Glutamatergic neuron (in vitro differentiated cells): ENCODE results near the gene FAF1. TPM values are rescaled to one million over a fixed set of nuclear protein-coding genes. Genes with fewer than 3 reads are reported as not detected.
"Not testable (repeated sequence)": the region's sequence is repeated elsewhere in the genome, so short reads cannot be mapped to it uniquely, and the experiment has no call there.

Source experiments
- DNase-seq: peaks from one replicate; pipeline ENCODE4 v3.0.0; 2022
- H3K27ac Mint-ChIP-seq: one replicate; pipeline ENCODE4 v1.8.0; 2020; ENCODE audit warnings: mild to moderate bottlenecking, mixed read lengths, inconsistent platforms; ENCODE audit not compliant: unreplicated experiment
- H3K27me3 Mint-ChIP-seq: one replicate; pipeline ENCODE4 v1.8.0; 2020; ENCODE audit warnings: mild to moderate bottlenecking, moderate library complexity, mixed read lengths, inconsistent platforms; ENCODE audit not compliant: unreplicated experiment
- H3K36me3 Mint-ChIP-seq: one replicate; pipeline ENCODE4 v1.8.0; 2020; ENCODE audit warnings: mild to moderate bottlenecking, mixed read lengths, inconsistent platforms; ENCODE audit not compliant: unreplicated experiment
- H3K4me1 Mint-ChIP-seq: one replicate; pipeline ENCODE4 v1.8.0; 2020; ENCODE audit warnings: mild to moderate bottlenecking, low read depth, mixed read lengths, inconsistent platforms; ENCODE audit not compliant: unreplicated experiment
- H3K4me3 Mint-ChIP-seq: one replicate; pipeline ENCODE4 v1.8.0; 2020; ENCODE audit warnings: mild to moderate bottlenecking, mixed read lengths, inconsistent platforms; ENCODE audit not compliant: unreplicated experiment
- H3K9me3 Mint-ChIP-seq: one replicate; pipeline ENCODE4 v1.8.0; 2020; ENCODE audit warnings: mild to moderate bottlenecking, moderate library complexity, mixed read lengths, inconsistent platforms; ENCODE audit not compliant: unreplicated experiment
- long read RNA-seq: library from polyadenylated mRNA; unstranded; transcript quantifications from one replicate; pipeline ENCODE4 v2.0.0, GENCODE V29; 2020; ENCODE audit not compliant: unreplicated experiment
- total RNA-seq: library from RNA; stranded (reverse); fragmentation: NEBNext Ultra II Directional; extraction: Animal tissue kit (Norgen Biotek cat#: 25700); gene quantifications from one replicate; pipeline ENCODE4 v1.2.1, GENCODE V29; 2021; ENCODE audit not compliant: unreplicated experiment
- TF ChIP-seq, protein P1 (sequence below): fragments of 200-600 bp; sonication (generic); IDR thresholded peaks from one replicate; pipeline ENCODE4 v1.5.0; 2021; ENCODE audit not compliant: partially characterized antibody, unreplicated experiment

Gene FAF1
- total RNA-seq: 57.3 TPM
- long read RNA-seq, full-length matches to known transcripts: 13 of 19 reads
- long read RNA-seq, partial matches to known transcripts: 3 of 19 reads
- long read RNA-seq, other reads (novel, unspliced or antisense): 3 of 19 reads

DNA sequence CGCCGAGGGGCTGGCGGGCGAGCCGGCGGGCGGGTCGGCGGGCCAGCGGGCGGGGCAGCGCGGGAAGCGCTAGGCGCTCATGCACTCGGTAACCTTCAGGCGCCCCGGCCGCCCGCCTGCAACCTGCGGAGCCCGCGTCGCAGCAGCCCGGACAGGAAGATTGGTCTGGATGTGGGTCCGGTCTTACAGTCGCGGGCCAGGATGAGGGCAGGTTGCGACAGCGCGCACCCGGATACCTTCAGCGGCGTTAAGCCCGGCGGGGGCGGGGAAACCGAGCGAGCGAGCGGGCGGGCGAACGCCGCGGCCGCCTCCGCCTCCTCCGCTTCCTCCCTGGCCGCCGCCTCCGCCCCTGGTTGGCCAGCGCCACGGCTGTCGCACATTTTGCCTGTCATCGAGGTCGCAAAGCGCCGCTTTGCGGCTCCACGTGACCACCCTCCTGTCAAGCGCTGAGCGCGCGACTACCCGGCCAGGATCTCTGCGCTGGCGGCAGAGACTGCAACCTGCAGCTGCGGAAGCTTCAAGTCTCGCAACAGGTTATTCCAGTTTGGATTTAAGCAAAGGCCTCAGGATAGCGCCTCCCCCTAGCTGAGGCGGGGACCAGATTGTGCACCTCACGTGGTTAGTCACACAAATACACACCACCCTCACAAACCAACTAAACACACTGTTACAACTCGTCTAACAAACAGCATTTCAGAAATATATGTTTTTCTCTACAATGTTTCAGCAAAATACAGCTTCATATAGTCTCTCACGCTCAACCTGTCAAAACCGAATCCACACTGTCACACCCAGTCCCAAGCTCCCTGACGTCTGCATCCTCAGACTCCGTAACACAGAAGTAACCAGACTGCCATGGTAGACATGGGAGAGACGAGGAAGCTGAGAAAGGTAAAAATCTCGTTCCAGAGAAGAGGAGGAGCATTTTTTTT, at the start of gene FAF1:
TSS of gene FAF1 (minus strand) at position 355 of the 932 bp plus-strand sequence. CDS start 456 bp downstream, outside the sequence.
- peak; percentile 98 for DNase-seq
- no peaks in the 10 kb centered on the region for H3K36me3 Mint-ChIP-seq
- TF ChIP-seq, protein P1, sequence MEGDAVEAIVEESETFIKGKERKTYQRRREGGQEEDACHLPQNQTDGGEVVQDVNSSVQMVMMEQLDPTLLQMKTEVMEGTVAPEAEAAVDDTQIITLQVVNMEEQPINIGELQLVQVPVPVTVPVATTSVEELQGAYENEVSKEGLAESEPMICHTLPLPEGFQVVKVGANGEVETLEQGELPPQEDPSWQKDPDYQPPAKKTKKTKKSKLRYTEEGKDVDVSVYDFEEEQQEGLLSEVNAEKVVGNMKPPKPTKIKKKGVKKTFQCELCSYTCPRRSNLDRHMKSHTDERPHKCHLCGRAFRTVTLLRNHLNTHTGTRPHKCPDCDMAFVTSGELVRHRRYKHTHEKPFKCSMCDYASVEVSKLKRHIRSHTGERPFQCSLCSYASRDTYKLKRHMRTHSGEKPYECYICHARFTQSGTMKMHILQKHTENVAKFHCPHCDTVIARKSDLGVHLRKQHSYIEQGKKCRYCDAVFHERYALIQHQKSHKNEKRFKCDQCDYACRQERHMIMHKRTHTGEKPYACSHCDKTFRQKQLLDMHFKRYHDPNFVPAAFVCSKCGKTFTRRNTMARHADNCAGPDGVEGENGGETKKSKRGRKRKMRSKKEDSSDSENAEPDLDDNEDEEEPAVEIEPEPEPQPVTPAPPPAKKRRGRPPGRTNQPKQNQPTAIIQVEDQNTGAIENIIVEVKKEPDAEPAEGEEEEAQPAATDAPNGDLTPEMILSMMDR: peak; percentile 35
- H3K27ac Mint-ChIP-seq: peak within 1 kb of the TSS; percentile 89
- H3K27me3 Mint-ChIP-seq: peaks cover 8% of the 10 kb centered on the region
- peak within 1 kb of the TSS; percentile 95 for H3K4me3 Mint-ChIP-seq
- peaks cover 10% of the 10 kb centered on the region for H3K4me1 Mint-ChIP-seq
- peaks cover 7% of the 10 kb centered on the region for H3K9me3 Mint-ChIP-seq

DNA sequence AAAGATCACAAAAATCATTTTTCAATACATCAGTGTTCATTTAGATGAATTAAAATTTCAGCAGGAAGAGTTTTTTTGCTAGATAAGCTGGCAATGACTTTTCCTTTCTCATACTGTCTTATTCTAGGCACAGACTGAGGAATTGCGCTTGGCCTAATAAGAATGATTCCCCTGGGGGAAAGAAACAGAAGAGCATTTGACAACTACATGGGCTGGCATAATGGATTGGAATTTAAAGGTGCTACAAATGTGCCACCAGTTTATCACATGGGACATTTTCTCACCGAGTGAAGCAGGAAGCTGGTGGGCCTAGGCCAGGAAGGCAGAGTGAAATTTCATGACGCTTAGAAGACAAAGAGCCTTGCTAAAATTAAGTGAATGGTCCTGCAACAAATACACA, 49.3 kb upstream of the FAF1 start:
- TF ChIP-seq, protein P1: no peak
- Mint-ChIP-seq H3K27ac (no peak overlapping the region), H3K4me3 (no peak overlapping the region), H3K4me1 (peaks cover 7% of the 10 kb centered on the region), H3K36me3 (peaks cover 5% of the 10 kb centered on the region), H3K9me3 (peaks cover 2% of the 10 kb centered on the region), H3K27me3 (peaks cover 3% of the 10 kb centered on the region)
- no peak for DNase-seq

DNA sequence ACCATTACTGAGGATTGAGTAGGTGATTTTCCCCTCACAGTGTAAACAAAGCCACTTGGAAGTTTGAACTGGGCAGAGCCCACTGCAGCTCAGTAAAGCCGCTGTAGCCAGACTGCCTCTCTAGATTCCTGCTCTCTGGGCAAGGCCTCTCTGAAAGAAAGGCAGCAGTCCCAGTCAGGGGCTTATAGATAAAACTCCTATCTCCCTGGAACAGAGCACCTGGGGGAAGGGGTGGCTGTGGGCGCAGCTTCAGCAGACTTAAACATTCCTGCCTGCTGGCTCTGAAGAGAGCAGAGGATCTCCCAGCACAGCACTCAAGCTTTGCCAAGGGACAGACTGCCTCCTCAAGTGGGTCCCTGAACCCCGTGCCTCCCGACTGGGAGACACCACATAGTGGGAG, 45.5 kb upstream of the FAF1 start:
- H3K27me3 Mint-ChIP-seq, H3K4me3 Mint-ChIP-seq, H3K27ac Mint-ChIP-seq, DNase-seq, H3K36me3 Mint-ChIP-seq, H3K9me3 Mint-ChIP-seq, H3K4me1 Mint-ChIP-seq: not testable (repeated sequence)

DNA sequence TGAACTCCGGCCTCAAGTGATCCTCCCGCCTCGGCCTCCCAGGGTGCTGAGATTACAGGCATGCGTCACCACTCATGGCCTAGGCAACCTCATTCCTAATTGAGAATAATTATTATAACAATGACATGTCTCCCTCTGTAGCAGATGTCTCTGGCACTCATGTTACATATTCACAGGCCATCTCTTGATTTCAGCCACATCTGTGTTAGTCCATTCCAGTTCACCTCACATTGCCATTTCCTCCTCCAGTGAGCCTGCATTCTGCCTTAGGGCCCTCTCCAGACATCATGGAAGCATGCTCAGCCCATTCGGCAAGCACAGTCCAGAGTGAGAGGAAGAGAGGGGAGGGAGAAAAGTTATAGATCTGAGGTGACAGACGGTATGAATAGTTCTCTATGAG, 42.4 kb upstream of the FAF1 start:
- H3K36me3 Mint-ChIP-seq: peaks cover 5% of the 10 kb centered on the region
- H3K27me3 Mint-ChIP-seq: no peaks in the 10 kb centered on the region
- no peak overlapping the region for H3K4me3 Mint-ChIP-seq
- H3K27ac Mint-ChIP-seq: no peak overlapping the region
- TF ChIP-seq, protein P1: no peak
- H3K9me3 Mint-ChIP-seq: no peaks in the 10 kb centered on the region
- no peaks in the 10 kb centered on the region for H3K4me1 Mint-ChIP-seq
- no peak for DNase-seq

DNA sequence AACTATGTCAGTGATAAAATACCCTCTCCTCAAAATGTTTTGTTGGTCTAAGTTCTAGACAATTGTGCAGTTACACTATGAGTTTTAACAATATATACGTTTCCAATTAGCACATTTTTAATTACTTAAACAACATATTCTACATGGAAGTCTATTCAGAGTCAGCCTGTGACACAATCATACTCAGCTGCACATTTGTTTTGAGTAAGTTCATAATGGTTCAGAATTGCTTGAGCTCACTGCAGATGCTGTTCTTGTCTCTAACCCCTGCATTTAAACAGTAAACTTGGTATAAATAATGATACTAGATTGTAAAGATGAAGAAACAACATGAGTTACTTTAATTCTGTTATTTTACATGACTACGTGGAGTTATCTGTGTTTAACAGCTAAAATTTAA, 40.6 kb upstream of the FAF1 start:
- DNase-seq: no peak
- H3K27ac Mint-ChIP-seq: no peak overlapping the region
- no peaks in the 10 kb centered on the region for H3K4me1 Mint-ChIP-seq
- TF ChIP-seq, protein P1: no peak
- peaks cover 2% of the 10 kb centered on the region for H3K27me3 Mint-ChIP-seq
- H3K9me3 Mint-ChIP-seq: no peaks in the 10 kb centered on the region
- no peaks in the 10 kb centered on the region for H3K36me3 Mint-ChIP-seq
- no peak overlapping the region for H3K4me3 Mint-ChIP-seq
